ENCODE data around the gene NBEAL2.
"Not testable (repeated sequence)": the region's sequence is repeated elsewhere in the genome, so short reads cannot be mapped to it uniquely, and the experiment has no call there.

The NBEAL2 gene

GRCh38 chr3:47018269-47018611 lies 38.8 kb downstream of the NBEAL2 start:
- TF ChIP-seq CTCF (conservative IDR thresholded peaks at IDR 0.05; ENCODE audit: control insufficient read depth, insufficient read depth, low read depth, low read length) = no peak
- DNase-seq (ENCODE audit: low read depth) = no peak
- H3K4me3 ChIP-seq (ENCODE audit: control insufficient read depth, low read depth, low read length) = no peak overlapping the region

DNA sequence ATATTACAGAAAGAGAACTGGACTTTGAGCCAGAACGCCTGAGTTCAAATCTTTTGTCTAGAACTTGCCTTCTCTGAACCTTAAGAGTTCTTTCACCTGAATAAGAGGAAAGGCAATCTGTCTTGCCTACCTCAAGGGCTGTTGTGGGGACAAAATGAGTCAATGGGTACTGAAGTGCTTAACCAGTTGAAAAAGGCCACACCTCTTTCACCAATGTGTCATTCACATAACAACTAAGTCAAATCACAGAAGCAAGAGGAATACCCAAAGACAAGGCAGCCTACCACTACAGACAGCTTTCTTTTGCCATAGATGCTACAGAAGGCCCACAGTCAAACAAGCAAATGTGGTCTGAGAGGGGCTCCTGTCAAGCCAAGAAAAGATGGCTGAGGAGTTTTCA lies 39.7 kb downstream of the NBEAL2 start:
- DNase-seq (ENCODE audit: low read depth) = peak; percentile 9
- no peak for TF ChIP-seq CTCF (conservative IDR thresholded peaks at IDR 0.05; ENCODE audit: control insufficient read depth, insufficient read depth, low read depth, low read length)
- no peak overlapping the region for H3K4me3 ChIP-seq (ENCODE audit: control insufficient read depth, low read depth, low read length)

- TF ChIP-seq CTCF (conservative IDR thresholded peaks at IDR 0.05; ENCODE audit: control insufficient read depth, insufficient read depth, low read depth, low read length) = no peak
- no peak overlapping the region for H3K4me3 ChIP-seq (ENCODE audit: control insufficient read depth, low read depth, low read length)
Measured at GRCh38 chr3:47020311-47020710, 40.8 kb downstream of the NBEAL2 start.

DNA sequence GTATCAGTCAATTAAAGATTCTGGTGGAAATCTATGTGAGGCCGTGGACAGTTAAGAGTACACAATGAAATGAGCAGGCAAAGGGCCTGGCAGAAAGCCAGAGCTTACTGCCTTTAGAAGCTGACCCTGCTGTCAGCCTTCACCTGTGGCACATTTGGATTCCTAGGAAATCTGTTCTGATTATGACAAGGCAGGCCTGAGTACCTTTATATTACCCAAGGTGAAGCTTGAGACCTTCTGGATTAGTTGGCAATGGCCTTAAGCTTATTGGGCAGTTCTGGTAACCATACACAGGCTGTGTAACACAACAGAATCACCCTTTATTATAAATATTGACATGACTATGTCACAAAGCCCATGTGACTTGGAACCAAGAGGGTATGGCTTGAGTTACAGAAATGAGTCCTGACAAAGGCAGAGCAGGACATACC lies 43.2 kb downstream of the NBEAL2 start:
- no peak for TF ChIP-seq CTCF (conservative IDR thresholded peaks at IDR 0.05; ENCODE audit: control insufficient read depth, insufficient read depth, low read depth, low read length)
- DNase-seq (ENCODE audit: low read depth) = peak; percentile 42
- H3K4me3 ChIP-seq (ENCODE audit: control insufficient read depth, low read depth, low read length) = no peak overlapping the region

More at GRCh38 chr3:47020311-47020710, 40.8 kb downstream of the NBEAL2 start:
- no peak for DNase-seq (ENCODE audit: low read depth)

DNA sequence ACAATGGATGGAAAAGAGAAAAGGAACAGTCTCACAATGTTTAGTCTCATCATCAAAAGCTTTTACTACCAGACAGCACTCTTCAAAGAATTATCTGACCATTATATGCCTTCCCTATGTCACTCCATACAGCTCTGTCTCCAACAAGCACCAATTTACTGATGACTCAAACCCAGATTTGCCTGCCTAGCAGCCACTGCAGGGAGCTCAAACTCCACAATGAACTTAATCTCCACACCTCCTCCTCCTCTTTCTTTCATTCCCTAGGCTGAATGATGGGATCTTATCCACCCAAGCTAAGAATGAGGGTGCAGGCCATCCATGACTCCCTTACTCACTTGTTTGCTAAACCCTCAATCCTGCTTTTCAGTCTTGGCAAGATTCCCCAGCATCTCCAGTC lies 45.5 kb downstream of the NBEAL2 start:
- TF ChIP-seq CTCF (conservative IDR thresholded peaks at IDR 0.05; ENCODE audit: control insufficient read depth, insufficient read depth, low read depth, low read length) = no peak
- peak; percentile 33 for DNase-seq (ENCODE audit: low read depth)

DNA sequence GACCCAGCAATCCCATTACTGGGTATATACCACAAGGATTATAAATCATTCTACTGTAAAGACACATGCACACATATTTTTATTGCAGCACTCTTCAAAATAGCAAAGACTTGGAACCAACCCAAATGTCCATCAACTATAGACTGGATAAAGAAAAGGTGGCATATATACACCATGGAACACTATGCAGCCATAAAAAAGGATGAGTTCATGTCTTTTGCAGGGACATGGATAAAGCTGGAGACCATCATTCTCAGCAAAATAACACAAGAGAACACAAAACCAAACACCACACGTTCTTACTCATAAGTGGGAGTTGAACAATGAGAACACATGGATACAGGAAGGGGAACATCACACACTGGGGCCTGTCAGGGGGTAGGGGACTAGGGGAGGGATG lies 47.0 kb downstream of the NBEAL2 start:
- not testable (repeated sequence) for DNase-seq (ENCODE audit: low read depth); H3K4me3 ChIP-seq (ENCODE audit: control insufficient read depth, low read depth, low read length)

More for the DNA sequence above, 45.5 kb downstream of the NBEAL2 start:
- H3K4me3 ChIP-seq (ENCODE audit: control insufficient read depth, low read depth, low read length) = no peak overlapping the region

GRCh38 chr3:47028146-47028545 lies 48.7 kb downstream of the NBEAL2 start:
- DNase-seq (ENCODE audit: low read depth) = no peak
- no peak overlapping the region for H3K4me3 ChIP-seq (ENCODE audit: control insufficient read depth, low read depth, low read length)
- no peak for TF ChIP-seq CTCF (conservative IDR thresholded peaks at IDR 0.05; ENCODE audit: control insufficient read depth, insufficient read depth, low read depth, low read length)
